ENCODE measurements around the gene ABI3. TPM values are rescaled to one million over a fixed set of nuclear protein-coding genes. Genes with fewer than 3 reads are reported as not detected.
"Not testable (repeated sequence)": the region's sequence is repeated elsewhere in the genome, so short reads cannot be mapped to it uniquely, and the experiment has no call there.

The ABI3 gene
- total RNA-seq, 1 donor from 2014 or later = 4.6 TPM

DNA sequence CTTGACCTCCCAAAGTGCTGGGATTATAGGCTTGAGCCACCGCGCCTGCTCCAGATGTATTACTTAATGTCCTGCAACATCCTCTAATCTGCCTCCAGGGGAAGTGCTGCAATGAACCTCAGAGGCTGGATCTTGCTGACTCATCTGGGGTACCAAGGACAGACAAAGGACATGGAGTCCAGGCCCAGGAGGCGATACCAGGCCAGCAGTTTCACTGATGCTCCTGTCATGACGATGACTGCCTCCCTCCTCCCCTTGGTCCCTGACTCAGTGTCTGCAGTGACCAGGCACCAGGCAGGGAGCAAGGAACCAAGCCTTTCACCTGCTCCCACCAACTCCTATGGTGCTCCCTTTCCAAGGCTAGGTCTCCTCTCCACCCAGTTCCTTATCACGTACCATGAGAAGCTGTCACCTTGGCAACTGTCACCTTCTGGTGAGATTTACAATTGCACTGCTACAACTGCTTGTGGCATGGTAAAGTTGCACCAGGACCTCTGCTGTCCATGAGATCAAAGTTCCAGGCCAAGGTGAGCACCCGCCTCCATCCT lies 41.7 kb downstream of the ABI3 start:
- DNase-seq (ENCODE audit: low spot score) = no peak

DNA sequence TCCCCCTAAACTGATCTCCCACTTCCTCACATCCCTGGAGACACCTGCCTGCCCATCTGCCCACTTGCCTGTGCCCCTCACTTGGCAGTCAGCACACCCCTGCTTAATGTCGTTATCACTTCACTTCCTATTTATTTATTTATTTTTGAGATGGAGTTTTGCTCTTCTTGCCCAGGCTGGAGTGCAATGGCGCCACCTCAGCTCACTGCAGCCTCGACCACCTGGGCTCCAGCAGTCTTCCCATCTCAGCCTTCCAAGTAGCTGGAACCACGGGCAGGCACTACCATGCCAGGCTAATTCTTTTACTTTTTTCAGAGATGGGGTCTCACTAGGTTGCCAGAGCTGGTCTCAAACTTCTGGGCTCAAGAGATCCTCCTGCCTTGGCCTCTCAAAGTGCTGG lies 43.6 kb downstream of the ABI3 start:
- no peak for DNase-seq (ENCODE audit: low spot score)

DNA sequence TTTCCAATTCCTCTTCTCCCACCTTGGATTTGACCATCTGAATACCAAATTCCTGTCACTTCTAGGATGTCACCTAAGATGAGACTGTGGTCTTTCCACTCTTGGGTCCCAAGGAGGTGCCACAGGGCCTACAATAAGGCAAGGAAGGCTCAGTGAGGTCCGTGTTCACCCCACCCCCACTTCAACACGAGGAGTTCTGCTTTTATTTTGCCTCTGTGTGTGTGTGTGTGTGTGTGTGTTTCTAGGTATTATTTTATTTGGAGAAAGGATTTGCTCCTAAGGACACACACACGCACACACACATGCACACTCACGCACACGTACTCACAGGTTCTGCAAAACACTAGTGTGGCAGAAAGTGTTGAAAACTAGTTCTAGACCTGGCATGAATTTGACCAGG lies 44.6 kb downstream of the ABI3 start:
- DNase-seq (ENCODE audit: low spot score) = no peak

DNA sequence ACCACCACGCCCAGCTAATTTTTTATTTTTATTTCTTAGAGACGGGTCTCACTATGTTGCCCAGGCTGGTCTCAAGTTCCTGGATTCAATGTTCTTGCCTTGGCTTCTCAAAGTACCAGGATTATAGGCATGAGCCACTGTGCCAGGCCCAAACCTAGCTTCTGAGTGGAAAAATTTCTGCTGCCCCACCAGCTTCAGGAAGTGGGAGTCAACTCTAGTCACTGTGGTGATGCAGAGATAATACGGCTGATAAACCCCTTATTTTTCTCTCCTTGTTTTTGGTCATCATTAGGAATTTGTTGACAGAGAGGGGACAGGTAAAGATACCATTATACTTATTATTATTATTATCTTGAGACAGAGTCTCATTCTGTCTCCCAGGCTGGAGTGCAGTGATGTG lies 47.9 kb downstream of the ABI3 start:
- DNase-seq (ENCODE audit: low spot score) = no peak

DNA sequence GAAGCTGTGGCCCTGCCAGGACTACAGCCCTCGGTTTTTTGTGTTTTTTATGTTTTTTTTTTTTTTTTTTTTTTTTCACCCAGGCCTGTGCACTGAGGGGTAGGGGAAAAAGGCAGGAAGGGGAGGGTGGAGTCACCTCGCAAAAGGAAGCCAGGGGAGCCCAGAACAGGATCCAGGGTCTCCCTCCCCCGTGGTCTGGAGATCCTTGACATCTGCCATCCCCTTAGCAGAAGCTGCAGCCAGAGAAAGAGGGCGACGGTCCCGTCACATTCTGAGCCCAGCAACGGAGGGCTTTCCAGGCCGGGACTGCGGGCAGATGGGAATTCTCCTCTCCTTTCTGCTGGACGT lies 49.1 kb downstream of the ABI3 start:
- DNase-seq (ENCODE audit: low spot score) = no peak

DNA sequence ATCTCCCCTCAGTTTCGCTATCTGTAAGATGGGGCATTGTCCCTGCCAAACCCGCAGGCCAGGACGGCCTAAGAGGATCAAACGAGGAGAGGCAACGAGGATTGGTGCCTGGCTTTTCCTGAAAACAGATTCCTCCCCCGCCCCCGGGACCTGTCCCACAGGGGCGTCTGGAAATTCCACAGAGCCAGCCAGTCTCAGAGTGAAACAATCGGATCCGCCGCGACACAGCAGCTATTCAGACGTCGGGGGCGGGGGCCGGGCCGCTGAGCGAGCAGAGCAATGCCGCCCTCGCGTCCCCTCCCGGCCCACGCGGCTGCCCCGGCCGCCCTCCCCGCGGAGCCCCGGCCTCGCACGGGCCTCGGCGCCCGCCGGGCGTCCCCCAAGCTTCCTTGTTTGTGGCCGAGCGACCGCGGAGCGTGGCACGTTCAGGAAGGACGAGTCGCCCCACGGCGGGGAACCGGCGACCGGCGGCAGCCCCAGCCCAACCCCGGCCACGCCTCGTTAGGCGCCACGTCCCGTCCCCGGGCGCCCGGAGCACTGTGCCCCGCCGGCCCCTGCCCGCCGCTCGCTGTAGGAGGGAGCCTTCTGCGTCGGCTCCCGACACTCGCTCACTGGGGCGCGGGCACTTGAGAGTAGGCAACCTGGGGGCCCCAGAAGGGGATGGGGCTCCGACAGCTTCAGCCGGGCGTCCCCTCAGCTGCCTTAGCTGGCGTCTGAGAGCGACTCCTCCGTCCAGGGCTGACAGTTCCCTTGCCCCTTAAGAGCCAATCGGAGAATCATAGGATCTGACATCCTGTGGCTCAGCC lies 49.7 kb downstream of the ABI3 start:
- DNase-seq (ENCODE audit: low spot score) = peak; percentile 81

DNA sequence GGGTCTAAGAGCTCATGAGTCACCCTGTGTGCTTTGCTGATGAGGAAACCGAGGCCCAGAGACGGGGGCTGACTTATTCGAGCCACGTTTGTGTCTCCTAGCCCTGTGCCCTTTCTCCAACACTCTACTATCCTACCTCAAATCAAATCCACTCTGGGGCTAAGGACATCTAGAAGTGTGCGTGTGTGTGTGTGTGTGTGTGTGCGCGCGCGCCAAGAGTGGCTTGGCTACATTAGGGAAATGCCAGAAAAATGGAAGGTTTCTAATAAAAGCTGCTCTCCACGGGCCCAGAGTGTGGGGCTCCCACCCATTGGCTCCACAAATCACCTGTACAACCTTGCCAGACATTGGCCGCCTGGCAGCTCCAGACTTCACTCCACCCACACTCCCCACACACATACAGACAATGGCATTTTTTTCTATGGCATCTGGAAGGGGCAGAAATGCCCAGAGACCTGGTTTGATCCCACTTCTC lies 50.3 kb downstream of the ABI3 start:
- no peak for DNase-seq (ENCODE audit: low spot score)

DNA sequence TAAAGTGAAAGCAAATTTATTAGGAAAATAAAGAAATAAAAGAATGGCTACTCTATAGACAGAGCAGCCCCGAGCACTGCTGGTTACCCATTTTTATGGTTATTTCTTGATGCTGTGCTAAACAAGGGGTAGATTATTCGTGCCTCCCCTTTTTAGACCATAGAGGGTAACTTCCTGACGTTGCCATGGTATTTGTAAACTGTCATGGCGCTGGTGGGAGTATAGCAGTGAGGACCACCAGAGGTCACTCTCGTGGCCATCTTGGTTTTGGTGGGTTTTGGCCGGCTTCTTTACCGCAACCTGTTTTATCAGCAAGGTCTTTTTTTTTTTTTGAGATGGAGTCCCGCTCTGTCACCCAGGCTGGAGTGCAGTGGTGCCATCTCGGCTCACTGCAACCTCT lies 51.0 kb downstream of the ABI3 start:
- DNase-seq (ENCODE audit: low spot score) = not testable (repeated sequence)

DNA sequence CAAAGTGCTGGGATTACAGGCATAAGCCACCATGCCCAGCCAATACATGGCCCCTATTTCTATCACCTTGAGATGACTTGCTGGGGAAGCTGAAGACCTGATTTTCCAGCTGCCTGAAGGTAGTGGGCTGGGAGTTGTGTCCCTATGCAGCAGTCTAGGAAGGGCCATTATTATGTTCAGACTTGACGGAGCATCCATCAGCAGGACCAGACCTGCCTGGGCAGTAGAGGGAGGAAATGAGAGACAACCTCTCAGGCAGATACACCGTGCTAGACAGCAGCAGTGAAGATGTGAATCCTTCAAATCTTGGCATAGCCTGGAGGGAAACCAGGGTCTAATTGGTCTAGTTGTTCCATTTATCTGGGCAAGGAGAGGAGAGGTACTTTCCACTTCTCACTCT lies 55.7 kb downstream of the ABI3 start:
- DNase-seq (ENCODE audit: low spot score) = peak; percentile 18

DNA sequence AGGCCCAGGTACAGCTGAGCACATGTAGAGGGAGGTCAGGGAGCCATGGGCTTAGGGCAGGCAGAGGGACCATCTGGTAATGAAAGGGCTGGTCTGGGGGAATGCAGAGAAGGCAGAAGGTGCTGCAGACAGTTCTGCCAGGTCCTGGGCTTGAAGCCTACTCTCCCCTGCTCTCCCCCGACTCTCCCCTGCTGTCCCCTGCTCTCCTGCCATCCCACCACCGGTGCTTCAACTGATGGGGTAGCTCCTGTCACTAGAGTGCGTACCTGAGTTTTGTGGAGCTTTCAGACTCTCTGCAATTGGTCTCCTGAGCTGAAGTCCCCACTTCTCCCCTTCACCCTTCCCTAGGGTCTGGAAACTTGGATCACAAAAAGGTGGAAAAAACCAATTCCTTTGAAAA lies 57.4 kb downstream of the ABI3 start:
- DNase-seq (ENCODE audit: low spot score) = no peak

DNA sequence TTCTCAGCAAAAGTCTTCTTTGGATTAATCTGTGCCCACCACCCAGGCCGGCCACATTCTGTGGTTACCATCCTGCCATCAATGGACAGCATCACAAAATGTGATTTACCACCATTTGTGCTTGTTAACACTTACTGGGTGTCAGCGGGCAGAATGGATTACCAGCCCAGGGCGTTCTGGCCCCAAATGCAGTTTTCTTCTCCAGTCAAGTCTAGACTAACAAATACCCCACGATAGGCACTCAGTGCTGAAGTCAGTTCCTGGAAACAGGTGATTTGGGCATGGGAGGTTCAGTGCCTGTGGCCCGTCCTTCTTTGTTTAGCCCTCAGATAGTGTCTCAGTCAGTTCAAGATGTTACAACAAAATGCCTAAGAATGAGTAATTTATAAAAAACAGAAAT lies 58.8 kb downstream of the ABI3 start:
- no peak for DNase-seq (ENCODE audit: low spot score)

Other genes with a start within 250 kb of the ABI3 start
- gene GIP, start 242.1 kb upstream of the ABI3 start, total RNA-seq (ENCODE audit: insufficient read depth, low replicate concordance) = not detected
- 9.4 TPM for gene IGF2BP1, start 213.3 kb upstream of the ABI3 start, total RNA-seq (ENCODE audit: insufficient read depth, low replicate concordance)
- gene B4GALNT2, start 77.9 kb upstream of the ABI3 start, total RNA-seq (ENCODE audit: insufficient read depth, low replicate concordance) = 1.2 TPM
- not detected for gene GNGT2, start 133 bp upstream of the ABI3 start, total RNA-seq (ENCODE audit: insufficient read depth, low replicate concordance)
- 8.2 TPM for gene PHOSPHO1, start 20.1 kb downstream of the ABI3 start, total RNA-seq (ENCODE audit: insufficient read depth, low replicate concordance)
- 16.6 TPM for gene ZNF652, start 151.5 kb downstream of the ABI3 start, total RNA-seq (ENCODE audit: insufficient read depth, low replicate concordance)
- gene PHB1, start 204.2 kb downstream of the ABI3 start, total RNA-seq (ENCODE audit: insufficient read depth, low replicate concordance) = 53.9 TPM

Measured in umbilical cord (tissue), 2 donors.